Activated CD8-positive, alpha-beta memory T cell treated with anti-CD3 and anti-CD28 coated beads for 36 hours (primary cell): Measurements from ENCODE around the gene C2orf76. TPM values are rescaled to one million over a fixed set of nuclear protein-coding genes. Genes with fewer than 3 reads are reported as not detected.
"Not testable (repeated sequence)": the region's sequence is repeated elsewhere in the genome, so short reads cannot be mapped to it uniquely, and the experiment has no call there.

Experiments used
- CTCF ChIA-PET: fragments of 350-600 bp; sonication (Branson Sonifier 250); formaldehyde crosslinking; loops from one replicate; lab custom pipeline; 2021; ENCODE audit warnings: antibody characterized with exemption; lab: Charles Lee
- POLR2A ChIA-PET: fragments of 350-600 bp; sonication (Branson Sonifier 250); formaldehyde crosslinking; loops from one replicate; lab custom pipeline; 2021; ENCODE audit warnings: antibody characterized with exemption; lab: Charles Lee
- total RNA-seq, 2 experiments: library from RNA; stranded (reverse); gene quantifications; one replicate each; pipeline ENCODE4 v1.2.3, GENCODE V29; 2021

C2orf76 gene
- total RNA-seq, 2 experiments from 2014 or later, result 21.0 to 22.1 TPM

GRCh38 chr2:119282146-119282995 lies 84.3 kb downstream of the C2orf76 start:
- ChIA-PET POLR2A (no interaction called here), CTCF (no interaction called here)

- CTCF ChIA-PET, result no interaction called here
- POLR2A ChIA-PET, result no interaction called here
Measured at GRCh38 chr2:119280680-119281079, 86.0 kb downstream of the C2orf76 start.

DNA sequence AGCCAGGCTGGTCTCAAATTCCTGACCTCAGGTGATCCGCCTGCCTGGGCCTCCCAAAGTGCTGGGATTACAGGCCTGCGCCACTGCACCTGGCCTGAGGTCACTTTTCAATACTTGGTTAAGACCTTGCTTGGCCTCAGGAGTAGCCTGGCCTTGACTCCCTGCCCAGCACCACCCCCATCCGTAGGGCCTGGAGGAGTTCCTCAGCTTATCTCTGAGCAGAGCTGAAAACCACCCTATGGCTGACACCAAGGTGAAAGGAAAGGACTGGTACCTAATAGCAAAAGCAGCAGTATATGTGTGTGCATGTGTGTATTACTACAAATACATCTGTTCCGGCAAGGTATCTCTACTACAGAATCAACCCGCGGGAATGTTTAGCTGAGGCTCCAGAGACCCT lies 87.0 kb downstream of the C2orf76 start:
- CTCF ChIA-PET, result no interaction called here

GRCh38 chr2:119278946-119279345 lies 87.7 kb downstream of the C2orf76 start:
- POLR2A ChIA-PET, result no interaction called here
- CTCF ChIA-PET, result interaction anchor here (0.8 kb wide), 1 partner anchor 12 kb away, joined by 4 read pairs; no protein-coding TSS in a partner anchor

More for the DNA sequence above, 87.0 kb downstream of the C2orf76 start:
- POLR2A ChIA-PET, result no interaction called here

GRCh38 chr2:119278385-119278784 lies 88.2 kb downstream of the C2orf76 start:
- POLR2A ChIA-PET, CTCF ChIA-PET: not testable (repeated sequence)

GRCh38 chr2:119276864-119277263 lies 89.8 kb downstream of the C2orf76 start:
- ChIA-PET CTCF (no interaction called here), POLR2A (no interaction called here)

DNA sequence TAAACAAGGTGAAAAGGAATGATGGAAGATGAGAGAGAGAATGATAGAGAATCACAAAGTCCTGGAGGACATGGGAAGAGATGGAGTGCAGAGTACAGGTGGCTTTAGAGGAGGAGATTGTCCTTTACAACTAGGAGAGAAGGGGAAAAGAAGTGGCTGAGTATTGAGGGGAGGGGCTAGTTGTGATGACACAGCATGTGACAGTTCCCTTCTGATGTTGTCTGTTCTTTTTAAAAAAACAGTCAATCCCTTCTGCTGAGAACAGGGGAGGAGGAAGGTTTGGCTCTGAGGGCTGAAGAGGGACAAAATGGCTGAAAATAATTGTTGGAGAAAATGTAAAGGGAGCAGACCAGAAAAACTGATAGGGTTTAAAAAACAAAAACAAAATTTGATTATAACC lies 99.0 kb downstream of the C2orf76 start:
- CTCF ChIA-PET, result no interaction called here

GRCh38 chr2:119266091-119266589 lies 100.5 kb downstream of the C2orf76 start:
- ChIA-PET POLR2A (no interaction called here), CTCF (interaction anchor here (0.6 to 0.9 kb wide), 4 partner anchors 13 to 152 kb away, joined by 3 to 4 read pairs (median 4); no protein-coding TSS in a partner anchor)

More for the DNA sequence above, 99.0 kb downstream of the C2orf76 start:
- POLR2A ChIA-PET, result no interaction called here

DNA sequence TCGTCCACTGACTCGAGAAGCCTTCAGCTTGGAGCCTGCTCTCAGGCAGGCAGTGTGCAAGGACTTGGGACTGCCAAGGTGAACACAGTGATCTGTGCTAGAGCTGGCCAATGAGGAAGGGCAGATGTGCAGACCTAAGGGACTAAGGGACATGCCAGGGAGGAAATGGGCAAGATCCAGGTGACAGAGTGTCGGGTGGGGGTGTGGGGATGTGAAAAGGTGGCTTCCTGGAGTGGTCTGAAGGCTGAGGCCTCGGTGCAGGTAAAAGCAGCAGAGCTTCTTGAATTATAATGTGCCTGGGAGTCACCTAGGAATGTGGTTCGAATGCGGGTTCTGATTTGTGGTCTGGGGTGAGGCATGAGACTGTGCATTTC lies 101.0 kb downstream of the C2orf76 start:
- POLR2A ChIA-PET, result no interaction called here
- CTCF ChIA-PET, result interaction anchor here (0.6 to 0.9 kb wide), 3 partner anchors 25 to 152 kb away, joined by 3 to 4 read pairs (median 3); no protein-coding TSS in a partner anchor

DNA sequence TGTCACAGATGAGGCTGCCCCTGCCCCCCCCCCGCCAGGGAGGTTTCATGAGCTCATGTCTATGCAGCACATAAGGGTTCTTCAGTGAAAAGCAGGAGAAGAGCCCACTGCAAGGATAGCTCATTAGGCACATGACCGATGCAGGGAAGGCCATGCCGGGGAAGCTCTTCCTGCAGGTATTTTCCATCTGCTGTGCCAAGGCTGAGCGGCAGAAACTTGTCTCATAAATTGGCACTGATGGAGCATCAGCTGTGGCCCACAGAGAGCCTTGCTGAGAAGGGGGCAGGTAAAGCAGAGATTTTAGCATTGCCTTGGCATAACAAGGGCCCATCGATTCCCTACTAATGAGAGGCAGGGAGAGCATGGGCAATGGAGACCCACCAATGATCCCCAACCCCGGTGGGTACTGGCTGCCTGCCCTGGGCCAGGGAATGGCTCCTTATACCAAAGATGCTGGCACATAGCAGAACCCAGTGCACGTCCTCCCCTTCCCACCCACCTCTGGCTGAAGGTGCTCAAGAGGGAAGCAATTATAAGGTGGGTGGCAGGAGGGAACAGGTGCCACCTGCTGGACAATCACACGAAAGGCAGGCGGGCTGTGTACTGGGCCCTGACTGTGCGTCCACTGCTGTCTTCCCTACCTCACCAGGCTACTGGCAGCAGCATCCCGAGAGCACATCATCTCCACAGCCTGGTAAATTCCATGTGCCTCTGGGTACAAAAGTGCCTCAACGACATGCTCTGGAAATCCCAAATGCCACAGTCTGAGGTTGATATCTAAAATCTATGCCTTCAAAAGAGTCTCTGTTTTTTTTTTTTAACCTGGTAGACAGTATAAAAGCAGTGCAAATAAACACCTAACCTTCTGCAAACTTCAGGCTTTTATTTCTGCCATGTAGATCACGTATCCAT lies 101.6 kb downstream of the C2orf76 start:
- ChIA-PET POLR2A (no interaction called here), CTCF (interaction anchor here (0.6 to 0.9 kb wide), 3 partner anchors 26 to 151 kb away, joined by 3 to 4 read pairs (median 3); no protein-coding TSS in a partner anchor)

DNA sequence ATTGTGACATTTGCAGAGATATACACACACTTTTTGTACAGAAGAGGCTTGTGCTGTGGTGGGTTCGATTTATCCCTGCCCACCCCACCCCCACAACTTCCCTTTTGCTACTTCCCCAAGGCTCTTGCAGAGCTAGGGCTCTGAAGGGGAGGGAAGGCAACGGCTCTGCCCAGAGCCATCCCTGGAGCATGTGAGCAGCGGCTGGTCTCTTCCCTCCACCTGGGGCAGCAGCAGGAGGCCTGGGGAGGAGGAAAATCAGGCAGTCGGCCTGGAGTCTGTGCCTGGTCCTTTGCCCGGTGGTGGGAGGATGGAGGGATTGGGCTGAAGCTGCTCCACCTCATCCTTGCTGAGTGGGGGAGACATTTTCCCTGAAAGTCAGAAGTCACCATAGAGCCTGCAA lies 103.0 kb downstream of the C2orf76 start:
- CTCF ChIA-PET, result no interaction called here
- POLR2A ChIA-PET, result no interaction called here

GRCh38 chr2:119263025-119263424 lies 103.6 kb downstream of the C2orf76 start:
- POLR2A ChIA-PET, result no interaction called here
- CTCF ChIA-PET, result no interaction called here

DNA sequence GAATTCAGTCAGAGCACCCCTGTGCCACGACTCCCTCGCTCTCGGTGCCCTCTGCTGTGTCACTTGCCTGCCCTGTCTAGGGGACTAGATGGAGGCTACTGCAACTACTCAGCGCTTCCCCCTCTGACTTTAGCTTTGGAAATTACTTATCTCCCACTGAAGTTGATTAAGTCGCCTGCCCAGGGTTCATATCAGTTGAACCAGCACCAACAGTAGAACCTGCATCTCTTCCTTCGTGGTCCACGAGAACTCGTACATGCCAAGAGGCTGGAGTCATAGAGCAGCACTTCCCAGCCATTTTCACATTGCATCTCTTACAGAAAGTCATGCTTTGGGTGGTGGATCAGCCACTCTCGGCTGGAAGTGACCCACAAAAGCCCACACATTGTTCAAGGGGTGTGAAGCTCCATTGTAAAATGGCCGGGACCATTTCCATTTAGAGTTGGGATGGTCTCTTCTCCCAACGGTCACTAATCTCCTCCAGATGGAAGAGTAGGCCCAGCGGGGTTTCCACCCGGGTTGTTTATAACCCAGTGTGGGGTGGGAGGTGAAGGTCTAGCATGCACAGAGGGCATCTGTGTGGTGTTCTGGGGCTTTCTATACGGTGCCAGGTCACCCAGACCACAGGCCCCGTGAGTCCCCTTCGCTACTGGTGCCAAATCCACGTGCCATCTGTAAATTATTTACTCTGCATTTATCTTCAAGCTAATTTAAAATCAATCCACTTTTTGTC lies 105.0 kb downstream of the C2orf76 start:
- ChIA-PET POLR2A (no interaction called here), CTCF (interaction anchor here (0.6 kb wide), 1 partner anchor 1765 kb away, joined by 3 read pairs; no protein-coding TSS in a partner anchor)

GRCh38 chr2:119260646-119261492 lies 105.8 kb downstream of the C2orf76 start:
- ChIA-PET POLR2A (no interaction called here), CTCF (interaction anchor here (0.6 kb wide), 1 partner anchor 1765 kb away, joined by 3 read pairs; no protein-coding TSS in a partner anchor)

GRCh38 chr2:119259296-119259860 lies 107.3 kb downstream of the C2orf76 start:
- CTCF ChIA-PET, result no interaction called here

GRCh38 chr2:119257198-119257597 lies 109.4 kb downstream of the C2orf76 start:
- ChIA-PET POLR2A (no interaction called here), CTCF (no interaction called here)

More at GRCh38 chr2:119259296-119259860, 107.3 kb downstream of the C2orf76 start:
- POLR2A ChIA-PET, result no interaction called here

DNA sequence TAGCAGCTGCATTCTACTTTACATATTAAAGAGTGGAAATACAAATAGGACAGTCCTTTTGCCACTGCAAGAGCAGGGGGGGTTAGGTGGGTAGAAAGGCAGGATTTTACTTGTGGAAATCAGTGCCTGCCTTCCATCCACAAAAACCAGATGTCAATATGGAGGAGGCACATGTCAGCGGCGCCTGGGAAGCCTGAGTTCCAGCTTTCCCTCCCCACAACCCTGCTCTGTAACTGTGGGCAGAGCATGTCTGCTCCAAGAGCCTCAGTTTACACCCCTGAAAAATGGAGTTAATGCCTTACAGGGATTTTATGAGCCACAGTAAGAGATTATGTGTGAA lies 110.1 kb downstream of the C2orf76 start:
- CTCF ChIA-PET, result no interaction called here
- POLR2A ChIA-PET, result no interaction called here
